GM12872 (cell line): ENCODE results near the gene SMOC2.

Source experiments
- TF ChIP-seq, protein P1 (sequence below): IDR thresholded peaks from 3 replicates; pipeline ENCODE4 v1.5.1; 2011; ENCODE audit warnings: low read depth, mild to moderate bottlenecking, low read length, moderate library complexity; ENCODE audit not compliant: insufficient read depth

SMOC2 gene

DNA sequence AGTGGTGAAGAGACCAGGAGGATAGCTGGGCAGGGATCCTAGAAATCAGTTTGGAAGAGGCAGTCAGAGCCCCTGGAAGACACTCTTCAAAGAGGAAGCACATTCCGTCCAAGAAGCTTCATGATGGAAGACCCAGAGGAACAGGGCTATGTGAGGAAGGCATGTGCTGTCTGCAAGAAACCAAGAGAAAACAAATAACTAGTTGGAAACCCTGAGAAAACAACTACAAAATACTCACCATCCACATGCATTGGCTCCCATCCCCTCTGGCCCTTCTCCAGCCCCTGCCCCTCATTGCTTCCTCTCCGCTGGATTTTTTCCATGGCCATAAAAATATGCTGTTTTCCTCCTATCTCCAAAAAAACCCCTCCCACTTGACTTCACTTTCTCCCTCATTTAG is 40.9 kb upstream of the SMOC2 start:
- TF ChIP-seq, protein P1, sequence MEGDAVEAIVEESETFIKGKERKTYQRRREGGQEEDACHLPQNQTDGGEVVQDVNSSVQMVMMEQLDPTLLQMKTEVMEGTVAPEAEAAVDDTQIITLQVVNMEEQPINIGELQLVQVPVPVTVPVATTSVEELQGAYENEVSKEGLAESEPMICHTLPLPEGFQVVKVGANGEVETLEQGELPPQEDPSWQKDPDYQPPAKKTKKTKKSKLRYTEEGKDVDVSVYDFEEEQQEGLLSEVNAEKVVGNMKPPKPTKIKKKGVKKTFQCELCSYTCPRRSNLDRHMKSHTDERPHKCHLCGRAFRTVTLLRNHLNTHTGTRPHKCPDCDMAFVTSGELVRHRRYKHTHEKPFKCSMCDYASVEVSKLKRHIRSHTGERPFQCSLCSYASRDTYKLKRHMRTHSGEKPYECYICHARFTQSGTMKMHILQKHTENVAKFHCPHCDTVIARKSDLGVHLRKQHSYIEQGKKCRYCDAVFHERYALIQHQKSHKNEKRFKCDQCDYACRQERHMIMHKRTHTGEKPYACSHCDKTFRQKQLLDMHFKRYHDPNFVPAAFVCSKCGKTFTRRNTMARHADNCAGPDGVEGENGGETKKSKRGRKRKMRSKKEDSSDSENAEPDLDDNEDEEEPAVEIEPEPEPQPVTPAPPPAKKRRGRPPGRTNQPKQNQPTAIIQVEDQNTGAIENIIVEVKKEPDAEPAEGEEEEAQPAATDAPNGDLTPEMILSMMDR = no peak

DNA sequence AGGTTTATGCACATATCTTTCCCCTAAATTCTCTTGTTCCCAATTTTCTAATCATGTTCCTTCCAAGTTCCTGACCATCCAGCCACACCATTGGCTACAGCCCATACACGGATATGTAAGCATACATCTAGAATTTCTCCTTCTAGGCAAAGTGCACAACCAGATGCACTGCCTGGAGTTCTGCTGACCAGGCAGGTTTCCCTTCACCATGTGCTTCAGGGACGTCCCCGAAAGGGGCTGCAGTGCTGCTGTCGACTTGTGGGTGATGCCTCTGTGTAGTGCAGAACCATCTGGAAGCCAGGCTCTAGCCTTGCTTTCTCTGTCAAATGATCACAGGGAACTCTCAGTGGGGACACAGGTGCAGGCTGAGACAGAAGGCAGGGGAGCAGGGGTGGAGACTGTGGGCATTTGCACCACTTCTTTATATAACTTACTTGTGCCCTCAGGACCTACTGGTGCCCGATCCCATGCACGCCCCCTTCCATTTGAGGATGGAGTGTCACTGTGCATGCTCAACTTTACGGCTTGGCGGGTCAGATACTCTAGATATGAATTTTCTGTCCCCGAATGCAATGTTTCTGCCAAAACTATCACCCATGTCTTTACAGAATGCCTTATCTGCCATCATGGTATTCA is 37.5 kb upstream of the SMOC2 start:
- TF ChIP-seq, protein P1 = no peak

DNA sequence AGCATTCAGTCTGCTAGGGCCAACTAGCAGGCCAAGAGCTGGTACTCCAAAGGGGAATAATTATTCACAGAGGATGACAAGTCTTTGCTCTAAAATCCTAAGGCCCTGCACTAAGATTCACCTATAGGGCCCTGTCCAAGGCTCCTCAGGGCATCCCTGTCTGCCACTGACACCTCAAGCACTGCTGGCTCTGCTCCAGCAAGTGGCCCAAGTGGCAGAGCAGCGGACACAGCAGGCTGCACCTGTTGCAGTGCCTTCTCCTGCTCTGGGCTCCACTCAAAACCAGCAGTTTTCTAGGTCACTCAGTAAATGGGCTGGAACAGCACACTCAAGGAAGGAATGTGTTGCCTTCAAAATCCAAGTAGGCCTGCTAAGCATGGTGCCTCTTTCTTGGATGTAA is 36.4 kb upstream of the SMOC2 start:
- TF ChIP-seq, protein P1 = no peak

DNA sequence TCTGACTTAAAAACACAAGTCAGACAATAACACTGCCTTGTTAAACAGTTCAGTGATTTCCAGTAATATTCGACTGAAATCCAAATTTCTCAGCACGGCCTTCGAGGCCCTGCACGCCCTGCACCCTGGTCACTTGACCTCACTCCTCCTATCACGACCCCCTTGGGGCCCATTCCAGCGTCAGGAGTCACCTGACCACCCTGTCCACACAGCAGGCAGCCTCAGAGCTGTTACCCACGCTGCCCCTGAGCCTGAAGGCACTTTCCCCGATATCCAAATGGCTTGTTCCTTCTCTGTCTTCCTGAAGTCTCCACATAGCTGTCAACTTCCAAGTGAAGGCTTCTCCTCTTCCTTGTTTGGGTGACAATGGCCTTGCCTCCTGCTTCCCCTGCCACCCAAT is 33.1 kb upstream of the SMOC2 start:
- TF ChIP-seq, protein P1 = no peak

DNA sequence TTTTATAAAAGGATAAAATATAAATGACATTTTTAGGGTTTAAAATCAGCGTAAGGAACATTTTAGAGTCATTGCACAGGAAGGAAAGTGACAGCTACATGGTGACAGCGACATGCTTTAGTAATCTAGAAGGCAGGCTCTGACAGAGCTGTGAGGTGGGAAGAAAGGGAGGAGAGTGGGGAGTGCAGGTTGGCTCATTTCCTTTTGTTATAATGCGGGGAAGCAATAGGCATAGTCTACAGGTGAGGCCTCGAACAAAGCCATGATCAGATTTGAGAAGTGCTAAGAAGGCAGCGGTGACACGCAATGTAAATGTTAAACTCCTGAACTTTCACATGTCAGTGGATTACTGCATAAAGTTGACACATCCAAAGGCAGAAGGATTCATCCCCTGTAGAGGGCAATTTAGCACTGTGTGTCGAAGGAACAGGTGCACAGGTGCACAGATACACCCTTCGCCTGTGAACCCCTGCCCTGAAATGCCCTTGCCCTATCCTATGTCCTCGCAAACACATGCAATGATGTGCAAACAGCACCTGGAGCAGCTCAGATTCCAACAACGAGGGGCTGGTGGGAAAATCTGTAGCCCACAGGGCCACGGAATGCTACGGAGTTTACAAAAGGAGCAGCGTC is 32.4 kb upstream of the SMOC2 start:
- TF ChIP-seq, protein P1 = no peak

DNA sequence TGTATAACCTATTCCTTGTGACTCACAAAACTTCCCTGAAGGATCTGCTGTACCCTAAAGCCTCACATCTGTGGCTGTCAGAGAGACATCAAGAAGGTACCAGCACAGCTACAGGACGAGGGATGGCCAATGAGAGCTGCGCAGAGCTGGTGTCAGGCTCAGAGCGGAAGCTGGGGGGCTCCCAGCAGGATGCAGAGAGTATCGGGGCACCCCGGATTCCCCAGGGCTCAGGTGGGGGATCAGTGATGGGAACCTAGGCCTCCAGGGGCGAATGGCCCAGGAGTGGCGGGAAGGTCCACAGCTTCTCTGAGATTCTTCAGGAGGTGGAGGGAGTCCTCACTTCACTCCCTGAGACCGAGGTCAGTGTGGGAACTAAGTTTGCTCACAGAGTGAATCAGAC is 30.9 kb upstream of the SMOC2 start:
- TF ChIP-seq, protein P1 = no peak

DNA sequence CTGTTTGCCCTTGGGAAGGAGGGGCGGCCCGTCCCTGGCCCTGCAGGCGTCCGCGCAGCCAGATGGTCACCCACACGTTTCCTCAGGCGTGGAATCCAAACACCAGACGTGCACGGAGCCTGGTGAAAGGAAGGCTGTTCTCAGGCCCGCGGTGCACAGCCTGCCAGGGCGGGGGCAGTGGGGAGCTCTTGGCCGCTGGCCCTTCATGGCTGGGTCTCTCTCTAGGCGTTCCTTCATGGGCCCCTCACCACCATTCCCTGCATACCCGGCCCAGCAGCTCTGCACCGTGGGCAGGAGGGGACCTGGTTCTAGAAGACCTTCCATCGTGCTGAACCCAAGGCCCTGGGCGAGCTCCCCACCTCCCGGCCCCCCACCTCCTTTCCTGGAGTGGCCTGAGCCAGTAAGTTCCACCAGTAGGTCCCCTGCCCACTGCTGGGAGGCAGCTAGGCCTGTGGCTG is 30.4 kb upstream of the SMOC2 start:
- TF ChIP-seq, protein P1 = no peak
